Esophagus muscularis mucosa (tissue), 4 donors: Measurements from ENCODE around the gene LIAS. TPM values are rescaled to one million over a fixed set of nuclear protein-coding genes. Genes with fewer than 3 reads are reported as not detected.
"Not testable (repeated sequence)": the region's sequence is repeated elsewhere in the genome, so short reads cannot be mapped to it uniquely, and the experiment has no call there.

Source experiments
- DNase-seq: peaks from one replicate; pipeline ENCODE4 v3.0.0-alpha.2; 2017; ENCODE audit errors: extremely low spot score
- H3K27ac ChIP-seq, 4 donors: fragments of 200-600 bp; sonication (generic); replicated peaks in 1 of 4; 1 replicate in 3 of 4; 2 replicates in 1 of 4; pipeline ENCODE4 v1.5.1; 2016 to 2019; ENCODE audit warnings: mild to moderate bottlenecking in 1 of 4
- H3K27me3 ChIP-seq, 4 donors: fragments of 200-600 bp; sonication (generic); one replicate each; pipeline versions ENCODE4 v1.5.1 to v1.6.0; 2016 to 2019
- H3K36me3 ChIP-seq, 4 donors: fragments of 200-600 bp; sonication (generic); one replicate each; pipeline ENCODE4 v1.5.1; 2016 to 2019
- H3K4me1 ChIP-seq, 4 donors: fragments of 200-600 bp; sonication (generic); one replicate each; pipeline ENCODE4 v1.5.1; 2016 to 2019
- H3K4me3 ChIP-seq, 4 donors: fragments of 200-600 bp; sonication (generic); 1 replicate in 2 of 4; 2 replicates in 2 of 4; pipeline ENCODE4 v1.5.1; 2016 to 2019; ENCODE audit warnings: mild to moderate bottlenecking in 4 of 4, moderate library complexity in 1 of 4
- H3K9me3 ChIP-seq, 4 donors: fragments of 200-600 bp; sonication (generic); 1 replicate in 3 of 4; 2 replicates in 1 of 4; pipeline ENCODE4 v1.5.1; 2016 to 2019
- CTCF ChIP-seq, 3 experiments: fragments of 200-600 bp in 2 of 3; fragments of 450-650 bp in 1 of 3; sonication (generic) in 2 of 3; IDR thresholded peaks; one replicate each; pipeline ENCODE4 v1.5.1; 2017 to 2019; ENCODE audit warnings: antibody characterized with exemption in 3 of 3, mild to moderate bottlenecking in 2 of 3, moderate library complexity in 1 of 3
- EP300 ChIP-seq: sonication (generic); formaldehyde crosslinking; IDR thresholded peaks from one replicate; pipeline ENCODE4 v1.6.1; 2017; ENCODE audit warnings: antibody characterized with exemption
- POLR2A ChIP-seq: fragments of 450-650 bp; IDR thresholded peaks from one replicate; pipeline ENCODE4 v1.6.1; 2017; ENCODE audit warnings: antibody characterized with exemption, moderate library complexity, mild to moderate bottlenecking, low read depth
- POLR2AphosphoS5 ChIP-seq, 2 donors: sonication (generic); formaldehyde crosslinking; IDR thresholded peaks; one replicate each; pipeline ENCODE4 v1.6.1; 2017; ENCODE audit warnings: antibody characterized with exemption in 2 of 2
- WGBS: methylation state at CpG from one replicate; pipeline ENCODE4 v1.1.5; 2018; 5-methylcytosine and 5-hydroxymethylcytosine counted together
- intact Hi-C: fragments of 100-400 bp; cut with DNase I; formaldehyde crosslinking; loops from one replicate; pipeline ENCODE4 v1.15.1; 2023
- total RNA-seq, 4 donors: library from RNA; depleted of rRNA; stranded (reverse); fragments of >200 nt; gene quantifications; one replicate each; pipeline versions ENCODE4 v1.1.0 to v1.2.1, GENCODE V29; 2016

Gene LIAS
- total RNA-seq: 10 to 100 TPM in 2 of 4 donors, 1 to 10 TPM in 2; 8.5 to 11.6 (median 9.7) TPM

- peak within 1 kb of the TSS; percentile 95 to 96 (median 96) for H3K27ac ChIP-seq
- H3K27me3 ChIP-seq: no peaks in the 10 kb centered on the region
- peaks cover 24 to 47% (median 42%) of the 10 kb centered on the region in 4 donors for H3K4me1 ChIP-seq
- no peak for TF ChIP-seq EP300
- peak; percentile 100 for TF ChIP-seq POLR2AphosphoS5 (IDR thresholded peaks at IDR 0.05)
- TF ChIP-seq POLR2A: peak; percentile 92
- TF ChIP-seq CTCF (IDR thresholded peaks at IDR 0.05): peak in 1 of 3 experiments; percentile 12
- H3K36me3 ChIP-seq: peaks cover 31 to 66% (median 52%) of the 10 kb centered on the region in 4 donors
- intact Hi-C loops: loop anchor here (5.0 to 10.0 kb wide), 4 partner anchors 69 to 596 kb away; partner anchors contain the start of genes N4BP2, RFC1, SMIM14 and UGDH
- DNase-seq: peak; percentile 99
- H3K9me3 ChIP-seq: no peaks in the 10 kb centered on the region
- H3K4me3 ChIP-seq: peak within 1 kb of the TSS; percentile 70 to 86 (median 77)
- under 1% methylated on average over 37 of the region's 55 CpGs for WGBS
Measured at GRCh38 chr4:39458505-39459300, at the start of gene LIAS, which contains the start of gene RPL9. TSS of gene LIAS (plus strand) at chr4:39459056. CDS start at chr4:39459118, 62 bp downstream. TSS of gene RPL9 (minus strand) at chr4:39458922. CDS start at chr4:39458439, 483 bp downstream.

GRCh38 chr4:39410415-39410814, 48.4 kb upstream of the LIAS start:
- TF ChIP-seq CTCF (IDR thresholded peaks at IDR 0.05): no peak
- TF ChIP-seq POLR2AphosphoS5 (IDR thresholded peaks at IDR 0.05): no peak
- TF ChIP-seq POLR2A: no peak
- TF ChIP-seq EP300: no peak
- no peaks in the 10 kb centered on the region for H3K36me3 ChIP-seq
- no peak overlapping the region for H3K4me3 ChIP-seq
- WGBS: 42% methylated on average over 5 of the region's 5 CpGs
- intact Hi-C loops: no loop called here
- H3K4me1 ChIP-seq: no peaks in the 10 kb centered on the region
- H3K27ac ChIP-seq: no peak overlapping the region
- H3K27me3 ChIP-seq: peaks cover 0 to 3% (median 0%) of the 10 kb centered on the region in 4 donors
- DNase-seq: no peak
- no peaks in the 10 kb centered on the region for H3K9me3 ChIP-seq

- H3K27me3 ChIP-seq, H3K9me3 ChIP-seq, H3K27ac ChIP-seq, H3K4me3 ChIP-seq, H3K36me3 ChIP-seq, intact Hi-C loops, H3K4me1 ChIP-seq: not testable (repeated sequence)
- DNase-seq: peak; percentile 12
- 90% methylated on average over 8 of the region's 8 CpGs for WGBS
Measured at GRCh38 chr4:39411561-39411960, 47.3 kb upstream of the LIAS start.

GRCh38 chr4:39415678-39416283, 43.1 kb upstream of the LIAS start:
- Histone ChIP-seq H3K27ac (no peak overlapping the region), H3K4me3 (no peak overlapping the region), H3K9me3 (no peaks in the 10 kb centered on the region), H3K27me3 (no peaks in the 10 kb centered on the region), H3K36me3 (no peaks in the 10 kb centered on the region), H3K4me1 (no peaks in the 10 kb centered on the region)
- TF ChIP-seq POLR2AphosphoS5 (IDR thresholded peaks at IDR 0.05) (no peak), EP300 (no peak), POLR2A (no peak), CTCF (IDR thresholded peaks at IDR 0.05) (no peak)
- WGBS: 59% methylated on average over 2 of the region's 2 CpGs
- intact Hi-C loops: no loop called here
- no peak for DNase-seq

GRCh38 chr4:39422247-39422646, 36.6 kb upstream of the LIAS start:
- TF ChIP-seq POLR2A (no peak), EP300 (no peak), CTCF (IDR thresholded peaks at IDR 0.05) (no peak), POLR2AphosphoS5 (IDR thresholded peaks at IDR 0.05) (no peak)
- intact Hi-C loops: no loop called here
- WGBS: 94% methylated on average over 3 of the region's 3 CpGs

GRCh38 chr4:39425297-39425696, 33.6 kb upstream of the LIAS start:
- H3K27me3 ChIP-seq, intact Hi-C loops, H3K9me3 ChIP-seq, H3K27ac ChIP-seq, DNase-seq, H3K4me1 ChIP-seq, H3K4me3 ChIP-seq, H3K36me3 ChIP-seq: not testable (repeated sequence)
- WGBS: 100% methylated on average over 1 of the region's 1 CpG

More at GRCh38 chr4:39422247-39422646, 36.6 kb upstream of the LIAS start:
- H3K36me3 ChIP-seq: no peaks in the 10 kb centered on the region
- H3K9me3 ChIP-seq: no peaks in the 10 kb centered on the region
- H3K4me3 ChIP-seq: no peak overlapping the region
- no peak overlapping the region for H3K27ac ChIP-seq
- no peaks in the 10 kb centered on the region for H3K4me1 ChIP-seq
- H3K27me3 ChIP-seq: no peaks in the 10 kb centered on the region
- DNase-seq: no peak
